PC-9 (cell line): ENCODE data around the gene SANBR.

ENCODE experiments used
- CTCF ChIP-seq: fragments of 200-600 bp; sonication (generic); conservative IDR thresholded peaks from 2 replicates; pipeline ENCODE4 v1.6.1; 2017; ENCODE audit warnings: mixed run types, antibody characterized with exemption, mild to moderate bottlenecking, moderate library complexity
- EZH2 ChIP-seq: fragments of 200-600 bp; sonication (generic); IDR thresholded peaks from 2 replicates; pipeline ENCODE4 v1.8.0; 2017; ENCODE audit warnings: antibody characterized with exemption, low read depth

GRCh38 chr2:61065714-61066709 is at the start of gene SANBR:
- TF ChIP-seq CTCF (no peak), EZH2 (no peak)
